Common myeloid progenitor, CD34-positive (primary cell): Measurements from ENCODE around the gene PCSK5.
A peak's percentile ranks its signal among the peaks of the same experiment; 100 is the strongest.

ENCODE experiments used
- CTCF ChIA-PET: fragments of 350-600 bp; sonication (Branson Sonifier 250); formaldehyde crosslinking; loops from one replicate; lab custom pipeline; 2021; ENCODE audit warnings: antibody characterized with exemption; lab: Charles Lee
- POLR2A ChIA-PET: fragments of 350-600 bp; sonication (Branson Sonifier 250); formaldehyde crosslinking; loops from one replicate; lab custom pipeline; 2021; ENCODE audit warnings: antibody characterized with exemption; lab: Charles Lee
- DNase-seq, 3 donors: peaks; one replicate each; pipeline versions ENCODE4 v3.0.0 to v3.0.0-alpha.2; 2013
- H3K27ac ChIP-seq, 2 experiments: 1 replicate in 1 of 2; 2 replicates in 1 of 2; pipeline ENCODE4 v1.7.0; 2013; ENCODE audit warnings: inconsistent platforms in 2 of 2, low read length in 2 of 2, mild to moderate bottlenecking in 2 of 2, low read depth in 1 of 2, moderate library complexity in 1 of 2; ENCODE audit not compliant: severe bottlenecking in 2 of 2, insufficient read depth in 1 of 2, poor library complexity in 1 of 2
- H3K27me3 ChIP-seq, 5 experiments: replicated peaks in 2 of 5; 1 replicate in 3 of 5; 2 replicates in 2 of 5; pipeline versions ENCODE4 v1.6.1 to v1.7.0; 2013; ENCODE audit warnings: low read length in 4 of 5, mild to moderate bottlenecking in 2 of 5, moderate library complexity in 2 of 5, inconsistent platforms in 1 of 5; ENCODE audit not compliant: insufficient read depth in 5 of 5, control insufficient read depth in 4 of 5
- H3K36me3 ChIP-seq, 4 experiments: 1 replicate in 2 of 4; 2 replicates in 2 of 4; pipeline versions ENCODE4 v1.6.1 to v1.7.0; 2013; ENCODE audit warnings: low read length in 3 of 4, control low read depth in 1 of 4, mild to moderate bottlenecking in 1 of 4; ENCODE audit not compliant: control insufficient read depth in 4 of 4, insufficient read depth in 4 of 4
- H3K4me1 ChIP-seq, 4 experiments: 1 replicate in 3 of 4; 2 replicates in 1 of 4; pipeline versions ENCODE4 v1.6.1 to v1.7.1; 2013; ENCODE audit warnings: low read length in 3 of 4, mild to moderate bottlenecking in 3 of 4, control low read depth in 1 of 4, inconsistent platforms in 1 of 4, moderate library complexity in 1 of 4; ENCODE audit not compliant: control insufficient read depth in 4 of 4, insufficient read depth in 4 of 4; ENCODE audit errors: control extremely low read depth in 1 of 4
- H3K4me3 ChIP-seq, 7 experiments: 1 replicate in 4 of 7; 2 replicates in 3 of 7; pipeline versions ENCODE4 v1.5.1 to v1.7.0; 2013; ENCODE audit warnings: mild to moderate bottlenecking in 7 of 7, low read length in 6 of 7, moderate library complexity in 6 of 7, inconsistent platforms in 2 of 7, low read depth in 2 of 7, control low read depth in 1 of 7; ENCODE audit not compliant: insufficient read depth in 4 of 7, control insufficient read depth in 1 of 7; ENCODE audit errors: extremely low read depth in 1 of 7
- H3K9me3 ChIP-seq, 5 experiments: 1 replicate in 4 of 5; 2 replicates in 1 of 5; pipeline versions ENCODE4 v1.6.1 to v1.7.1; 2013; ENCODE audit warnings: low read length in 4 of 5, mild to moderate bottlenecking in 2 of 5, inconsistent platforms in 1 of 5, low read depth in 1 of 5, moderate library complexity in 1 of 5; ENCODE audit not compliant: control insufficient read depth in 4 of 5, insufficient read depth in 2 of 5; ENCODE audit errors: control extremely low read depth in 1 of 5
- WGBS: methylation state at CpG from one replicate; pipeline ENCODE4 v1.1.5; 2013; ENCODE audit not compliant: insufficient coverage; 5-methylcytosine and 5-hydroxymethylcytosine counted together

Gene PCSK5

GRCh38 chr9:76090330-76090729, 199.9 kb downstream of the PCSK5 start:
- Histone ChIP-seq H3K27me3 (no peaks in the 10 kb centered on the region), H3K9me3 (no peaks in the 10 kb centered on the region), H3K4me3 (no peak overlapping the region), H3K36me3 (no peaks in the 10 kb centered on the region), H3K4me1 (no peaks in the 10 kb centered on the region), H3K27ac (no peak overlapping the region)
- ChIA-PET CTCF (no interaction called here), POLR2A (no interaction called here)
- no peak for DNase-seq
- 100% methylated on average over 3 of the region's 6 CpGs for WGBS

GRCh38 chr9:76090909-76091308, 200.4 kb downstream of the PCSK5 start:
- no peak overlapping the region for H3K27ac ChIP-seq
- no peaks in the 10 kb centered on the region for H3K27me3 ChIP-seq
- H3K4me3 ChIP-seq, result no peak overlapping the region
- no peaks in the 10 kb centered on the region for H3K4me1 ChIP-seq
- H3K9me3 ChIP-seq, result no peaks in the 10 kb centered on the region
- no peaks in the 10 kb centered on the region for H3K36me3 ChIP-seq
- 95% methylated on average over 10 of the region's 10 CpGs for WGBS
- ChIA-PET POLR2A (no interaction called here), CTCF (no interaction called here)
- no peak for DNase-seq

GRCh38 chr9:76092572-76092971, 202.1 kb downstream of the PCSK5 start:
- POLR2A ChIA-PET, result no interaction called here
- no peaks in the 10 kb centered on the region for H3K4me1 ChIP-seq
- H3K9me3 ChIP-seq, result no peaks in the 10 kb centered on the region
- H3K36me3 ChIP-seq, result no peaks in the 10 kb centered on the region
- H3K4me3 ChIP-seq, result no peak overlapping the region
- H3K27me3 ChIP-seq, result no peaks in the 10 kb centered on the region
- CTCF ChIA-PET, result no interaction called here
- no peak for DNase-seq
- WGBS, result 94% methylated on average over 2 of the region's 4 CpGs
- no peak overlapping the region for H3K27ac ChIP-seq

GRCh38 chr9:76095585-76095984, 205.1 kb downstream of the PCSK5 start:
- Histone ChIP-seq H3K27ac (no peak overlapping the region), H3K36me3 (no peaks in the 10 kb centered on the region), H3K27me3 (no peaks in the 10 kb centered on the region), H3K4me1 (peaks cover 4 to 15% (median 10%) of the 10 kb centered on the region in 4 experiments), H3K9me3 (no peaks in the 10 kb centered on the region), H3K4me3 (no peak overlapping the region)
- POLR2A ChIA-PET, result no interaction called here
- WGBS, result 100% methylated on average over 2 of the region's 4 CpGs
- no peak for DNase-seq
- CTCF ChIA-PET, result interaction anchor here (1.1 kb wide), 1 partner anchor 9 kb away, joined by 3 read pairs; no protein-coding TSS in a partner anchor

- Histone ChIP-seq H3K9me3 (no peaks in the 10 kb centered on the region), H3K36me3 (no peaks in the 10 kb centered on the region), H3K27ac (no peak overlapping the region), H3K27me3 (no peaks in the 10 kb centered on the region), H3K4me3 (peak overlapping the region in 2 of 7 experiments; percentile 19 to 20), H3K4me1 (peaks cover 8 to 23% (median 15%) of the 10 kb centered on the region in 4 experiments)
- peak in 2 of 3 donors; percentile 7 to 24 for DNase-seq
- CTCF ChIA-PET, result interaction anchor here (1.5 kb wide), 1 partner anchor 15 kb away, joined by 4 read pairs; no protein-coding TSS in a partner anchor
- POLR2A ChIA-PET, result interaction anchor here (0.7 kb wide), 1 partner anchor 1110 kb away, joined by 3 read pairs; no protein-coding TSS in a partner anchor
- 56% methylated on average over 3 of the region's 8 CpGs for WGBS
Measured at GRCh38 chr9:76099516-76099915, 209.0 kb downstream of the PCSK5 start.

GRCh38 chr9:76101075-76101474, 210.6 kb downstream of the PCSK5 start:
- H3K27me3 ChIP-seq, result no peaks in the 10 kb centered on the region
- DNase-seq, result peak in 2 of 3 donors; percentile 1 to 7
- POLR2A ChIA-PET, result no interaction called here
- H3K9me3 ChIP-seq, result no peaks in the 10 kb centered on the region
- peaks cover 8 to 23% (median 15%) of the 10 kb centered on the region in 4 experiments for H3K4me1 ChIP-seq
- WGBS, result 10% methylated on average over 4 of the region's 5 CpGs
- peak overlapping the region in 2 of 7 experiments; percentile 6 to 51 for H3K4me3 ChIP-seq
- H3K27ac ChIP-seq, result no peak overlapping the region
- no peaks in the 10 kb centered on the region for H3K36me3 ChIP-seq
- CTCF ChIA-PET, result interaction anchor here (1.1 kb wide), 1 partner anchor 55 kb away, joined by 3 read pairs; no protein-coding TSS in a partner anchor

GRCh38 chr9:76101491-76101890, 211.0 kb downstream of the PCSK5 start:
- POLR2A ChIA-PET, result no interaction called here
- CTCF ChIA-PET, result interaction anchor here (1.1 to 1.2 kb wide), 2 partner anchors 28 to 54 kb away, joined by 3 read pairs; no protein-coding TSS in a partner anchor
- DNase-seq, result no peak
- H3K4me3 ChIP-seq, result peak overlapping the region in 2 of 7 experiments; percentile 6 to 51
- H3K36me3 ChIP-seq, result no peaks in the 10 kb centered on the region
- no peak overlapping the region for H3K27ac ChIP-seq
- no CpG with 5 or more reads among the region's 1 CpG for WGBS
- H3K27me3 ChIP-seq, result no peaks in the 10 kb centered on the region
- H3K9me3 ChIP-seq, result no peaks in the 10 kb centered on the region
- peaks cover 8 to 23% (median 15%) of the 10 kb centered on the region in 4 experiments for H3K4me1 ChIP-seq
